Measurements from ENCODE around the gene MPL. TPM values are rescaled to one million over a fixed set of nuclear protein-coding genes. Genes with fewer than 3 reads are reported as not detected.

The MPL gene
- total RNA-seq, 1 experiment from 2014 or later = 0.52 TPM

DNA sequence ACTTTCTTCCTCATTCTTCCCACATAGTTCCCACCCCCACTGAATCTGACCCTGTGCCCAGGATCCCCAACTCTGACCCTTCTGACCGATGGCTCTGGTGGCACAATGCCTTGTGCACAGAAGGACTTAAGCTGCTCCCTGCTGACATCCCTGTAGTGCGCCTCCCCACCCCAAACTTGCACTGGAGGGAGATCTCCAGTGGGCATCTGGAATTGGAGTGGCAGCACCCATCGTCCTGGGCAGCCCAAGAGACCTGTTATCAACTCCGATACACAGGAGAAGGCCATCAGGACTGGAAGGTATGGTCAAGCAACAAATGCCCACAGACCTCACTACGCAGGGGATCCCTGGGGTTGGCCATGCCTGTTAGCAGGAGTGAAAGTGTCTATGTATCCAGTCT lies 9.0 kb downstream of the MPL start:
- Mint-ChIP-seq H3K27me3 (ENCODE audit: unreplicated experiment) (no peaks in the 10 kb centered on the region), H3K36me3 (ENCODE audit: insufficient read depth, unreplicated experiment) (peaks cover 15% of the 10 kb centered on the region), H3K4me1 (ENCODE audit: low read depth, unreplicated experiment) (peaks cover 60% of the 10 kb centered on the region), H3K27ac (ENCODE audit: unreplicated experiment) (no peak overlapping the region), H3K9me3 (ENCODE audit: low read depth, unreplicated experiment) (no peaks in the 10 kb centered on the region), H3K4me3 (ENCODE audit: low read depth, unreplicated experiment) (no peak overlapping the region)
- DNase-seq = no peak
- CTCF ChIA-PET = no interaction called here
- TF ChIP-seq, protein P1, sequence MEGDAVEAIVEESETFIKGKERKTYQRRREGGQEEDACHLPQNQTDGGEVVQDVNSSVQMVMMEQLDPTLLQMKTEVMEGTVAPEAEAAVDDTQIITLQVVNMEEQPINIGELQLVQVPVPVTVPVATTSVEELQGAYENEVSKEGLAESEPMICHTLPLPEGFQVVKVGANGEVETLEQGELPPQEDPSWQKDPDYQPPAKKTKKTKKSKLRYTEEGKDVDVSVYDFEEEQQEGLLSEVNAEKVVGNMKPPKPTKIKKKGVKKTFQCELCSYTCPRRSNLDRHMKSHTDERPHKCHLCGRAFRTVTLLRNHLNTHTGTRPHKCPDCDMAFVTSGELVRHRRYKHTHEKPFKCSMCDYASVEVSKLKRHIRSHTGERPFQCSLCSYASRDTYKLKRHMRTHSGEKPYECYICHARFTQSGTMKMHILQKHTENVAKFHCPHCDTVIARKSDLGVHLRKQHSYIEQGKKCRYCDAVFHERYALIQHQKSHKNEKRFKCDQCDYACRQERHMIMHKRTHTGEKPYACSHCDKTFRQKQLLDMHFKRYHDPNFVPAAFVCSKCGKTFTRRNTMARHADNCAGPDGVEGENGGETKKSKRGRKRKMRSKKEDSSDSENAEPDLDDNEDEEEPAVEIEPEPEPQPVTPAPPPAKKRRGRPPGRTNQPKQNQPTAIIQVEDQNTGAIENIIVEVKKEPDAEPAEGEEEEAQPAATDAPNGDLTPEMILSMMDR (IDR thresholded peaks at IDR 0.05; ENCODE audit: unreplicated experiment) = no peak
- intact Hi-C loops (cut with micrococcal nuclease; ENCODE audit: unreplicated experiment) = loop anchor here (5.0 kb wide), 1 partner anchor 49 kb away; no protein-coding TSS in a partner anchor
- no TSS peak for BruUV-seq (replicated peaks)

DNA sequence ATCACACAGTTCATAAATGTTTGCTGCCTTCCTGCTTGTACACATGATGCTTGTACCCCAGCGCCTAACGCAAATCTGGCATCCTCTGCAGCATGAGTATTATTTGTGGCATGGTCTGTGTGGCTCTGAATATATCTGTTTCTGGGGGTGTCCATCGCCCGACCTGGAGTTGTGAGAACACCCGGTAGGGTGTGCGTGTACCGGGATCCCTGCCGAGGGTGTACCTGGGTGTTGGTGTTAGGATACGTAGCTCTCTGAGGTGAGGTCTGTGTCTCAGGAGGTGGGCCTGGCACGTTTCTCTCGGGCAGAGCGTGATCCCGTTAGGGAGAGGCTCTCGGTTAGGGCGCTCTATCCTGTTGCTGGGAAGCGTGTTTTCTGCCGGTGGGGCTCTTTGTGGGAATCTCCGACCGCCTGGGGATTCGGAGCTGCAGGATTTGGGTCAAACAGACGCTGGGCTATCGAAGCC lies 10.8 kb downstream of the MPL start:
- Mint-ChIP-seq H3K27me3 (ENCODE audit: unreplicated experiment) (no peaks in the 10 kb centered on the region), H3K9me3 (ENCODE audit: low read depth, unreplicated experiment) (no peaks in the 10 kb centered on the region), H3K4me3 (ENCODE audit: low read depth, unreplicated experiment) (peak overlapping the region; percentile 87), H3K4me1 (ENCODE audit: low read depth, unreplicated experiment) (peaks cover 60% of the 10 kb centered on the region), H3K27ac (ENCODE audit: unreplicated experiment) (peak overlapping the region; percentile 72), H3K36me3 (ENCODE audit: insufficient read depth, unreplicated experiment) (peaks cover 15% of the 10 kb centered on the region)
- CTCF ChIA-PET = interaction anchor here (0.8 to 1.3 kb wide), 5 partner anchors 10 to 121 kb away, joined by 3 to 9 read pairs (median 3); partner anchors contain the start of genes C1orf210, CDC20, ELOVL1 and TMEM125
- BruUV-seq (replicated peaks) = TSS peak; percentile 79
- intact Hi-C loops (cut with micrococcal nuclease; ENCODE audit: unreplicated experiment) = loop anchor here (5.0 kb wide), 1 partner anchor 51 kb away; no protein-coding TSS in a partner anchor
- DNase-seq = peak; percentile 57
- TF ChIP-seq, protein P1 (IDR thresholded peaks at IDR 0.05; ENCODE audit: unreplicated experiment) = no peak

DNA sequence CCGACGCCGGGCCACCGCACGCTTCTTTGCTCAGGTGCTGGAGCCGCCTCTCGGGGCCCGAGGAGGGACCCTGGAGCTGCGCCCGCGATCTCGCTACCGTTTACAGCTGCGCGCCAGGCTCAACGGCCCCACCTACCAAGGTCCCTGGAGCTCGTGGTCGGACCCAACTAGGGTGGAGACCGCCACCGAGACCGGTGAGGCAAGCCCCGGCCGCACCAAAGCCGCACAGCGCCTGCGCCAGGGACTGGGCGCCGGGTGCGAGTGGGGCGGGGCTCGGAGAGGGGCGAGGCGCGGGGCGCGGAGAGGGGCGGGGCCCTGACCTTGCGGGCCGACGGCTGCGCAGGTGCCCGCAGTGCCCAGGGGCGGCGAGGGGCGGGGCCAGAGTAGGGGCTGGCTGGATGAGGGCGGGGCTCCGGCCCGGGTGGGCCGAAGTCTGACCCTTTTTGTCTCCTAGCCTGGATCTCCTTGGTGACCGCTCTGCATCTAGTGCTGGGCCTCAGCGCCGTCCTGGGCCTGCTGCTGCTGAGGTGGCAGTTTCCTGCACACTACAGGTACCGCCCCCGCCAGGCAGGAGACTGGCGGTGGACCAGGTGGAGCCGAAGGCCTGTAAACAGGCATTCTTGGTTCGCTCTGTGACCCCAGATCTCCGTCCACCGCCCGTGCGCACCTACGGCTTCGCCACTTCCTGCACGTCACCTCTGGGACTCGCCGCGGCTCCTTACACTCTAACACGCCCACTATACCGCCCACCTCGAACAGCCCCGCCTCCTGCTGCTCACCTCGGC lies 11.4 kb downstream of the MPL start:
- Mint-ChIP-seq H3K4me3 (ENCODE audit: low read depth, unreplicated experiment) (peak overlapping the region; percentile 87), H3K27ac (ENCODE audit: unreplicated experiment) (peak overlapping the region; percentile 79), H3K27me3 (ENCODE audit: unreplicated experiment) (no peaks in the 10 kb centered on the region), H3K9me3 (ENCODE audit: low read depth, unreplicated experiment) (no peaks in the 10 kb centered on the region), H3K36me3 (ENCODE audit: insufficient read depth, unreplicated experiment) (peaks cover 15% of the 10 kb centered on the region), H3K4me1 (ENCODE audit: low read depth, unreplicated experiment) (peaks cover 54% of the 10 kb centered on the region)
- CTCF ChIA-PET = interaction anchor here (0.8 to 1.3 kb wide), 5 partner anchors 9 to 122 kb away, joined by 3 to 9 read pairs (median 3); partner anchors contain the start of genes C1orf210, CDC20, ELOVL1 and TMEM125
- intact Hi-C loops (cut with micrococcal nuclease; ENCODE audit: unreplicated experiment) = loop anchor here (5.0 kb wide), 1 partner anchor 52 kb away; no protein-coding TSS in a partner anchor
- no TSS peak for BruUV-seq (replicated peaks)
- DNase-seq = peak; percentile 97
- TF ChIP-seq, protein P1 (IDR thresholded peaks at IDR 0.05; ENCODE audit: unreplicated experiment) = no peak

DNA sequence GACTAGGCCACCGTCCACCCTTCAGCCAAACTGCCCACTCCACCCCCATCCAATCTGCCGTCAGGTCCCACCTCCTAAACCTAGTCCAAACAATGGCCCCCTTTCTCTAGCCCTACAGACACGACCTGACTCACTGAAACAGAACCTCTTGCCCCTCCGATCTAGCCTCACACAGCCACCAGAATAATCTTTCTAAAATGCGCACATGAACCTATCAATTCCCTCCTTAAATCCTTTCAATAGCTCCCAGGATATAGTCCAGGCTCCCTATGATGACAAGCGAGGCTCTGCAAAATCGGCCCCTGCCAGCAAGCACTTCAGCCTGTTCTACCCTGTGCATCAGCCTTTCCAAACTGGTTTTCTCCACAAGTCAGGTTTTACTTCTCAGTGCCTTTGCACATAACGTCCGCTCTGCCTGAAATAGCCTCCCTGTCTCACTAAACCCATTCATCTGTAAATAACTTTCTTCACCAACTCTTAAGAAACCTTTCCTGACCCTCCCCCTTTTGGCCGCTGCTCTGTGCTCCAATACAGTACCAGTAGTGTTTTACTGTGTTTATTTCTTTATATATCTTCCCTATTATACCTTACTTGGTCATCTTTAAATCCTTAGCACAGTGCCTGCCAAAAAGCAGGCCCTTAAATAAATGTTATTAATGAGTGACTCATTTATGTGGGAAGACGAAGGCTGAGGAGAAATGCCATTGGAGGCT lies 12.1 kb downstream of the MPL start:
- CTCF ChIA-PET = no interaction called here
- H3K27me3 Mint-ChIP-seq (ENCODE audit: unreplicated experiment) = no peaks in the 10 kb centered on the region
- H3K4me3 Mint-ChIP-seq (ENCODE audit: low read depth, unreplicated experiment) = peak overlapping the region; percentile 87
- H3K4me1 Mint-ChIP-seq (ENCODE audit: low read depth, unreplicated experiment) = peaks cover 47% of the 10 kb centered on the region
- intact Hi-C loops (cut with micrococcal nuclease; ENCODE audit: unreplicated experiment) = loop anchor here (5.0 kb wide), 1 partner anchor 52 kb away; no protein-coding TSS in a partner anchor
- BruUV-seq (replicated peaks) = TSS peak; percentile 71
- peak overlapping the region; percentile 79 for H3K27ac Mint-ChIP-seq (ENCODE audit: unreplicated experiment)
- TF ChIP-seq, protein P1 (IDR thresholded peaks at IDR 0.05; ENCODE audit: unreplicated experiment) = no peak
- H3K9me3 Mint-ChIP-seq (ENCODE audit: low read depth, unreplicated experiment) = no peaks in the 10 kb centered on the region
- no peak for DNase-seq
- peaks cover 15% of the 10 kb centered on the region for H3K36me3 Mint-ChIP-seq (ENCODE audit: insufficient read depth, unreplicated experiment)

Data from Calu3 (cell line).